Hepatocyte (in vitro differentiated cells): Measurements from ENCODE around the gene INSYN1. TPM values are rescaled to one million over a fixed set of nuclear protein-coding genes. Genes with fewer than 3 reads are reported as not detected.
"Not testable (repeated sequence)": the region's sequence is repeated elsewhere in the genome, so short reads cannot be mapped to it uniquely, and the experiment has no call there.

ENCODE experiments used
- DNase-seq: peaks from one replicate; pipeline ENCODE4 v3.0.0-alpha.2; 2016; ENCODE audit warnings: low spot score
- H2AFZ ChIP-seq: fragments of 200-600 bp; sonication (generic); 2 replicates; pipeline ENCODE4 v1.6.0; 2016; ENCODE audit warnings: antibody characterized with exemption, mild to moderate bottlenecking
- H3K27ac ChIP-seq: fragments of 200-600 bp; sonication (generic); 2 replicates; pipeline ENCODE4 v1.5.1; 2016; ENCODE audit warnings: mild to moderate bottlenecking
- H3K27me3 ChIP-seq: fragments of 200-600 bp; sonication (generic); 2 replicates; pipeline ENCODE4 v1.6.1; 2016
- H3K36me3 ChIP-seq: fragments of 200-600 bp; sonication (generic); replicated peaks from 2 replicates; pipeline ENCODE4 v1.5.1; 2016; ENCODE audit warnings: low read depth; ENCODE audit not compliant: insufficient read depth
- H3K4me1 ChIP-seq: fragments of 200-600 bp; sonication (generic); 2 replicates; pipeline ENCODE4 v1.5.1; 2016; ENCODE audit warnings: mild to moderate bottlenecking, moderate library complexity; ENCODE audit not compliant: insufficient read depth
- H3K4me2 ChIP-seq: fragments of 200-600 bp; sonication (generic); 2 replicates; pipeline ENCODE4 v1.6.0; 2016
- H3K4me3 ChIP-seq: fragments of 200-600 bp; sonication (generic); 2 replicates; pipeline ENCODE4 v1.5.1; 2016; ENCODE audit warnings: mild to moderate bottlenecking
- H3K79me2 ChIP-seq: fragments of 200-600 bp; sonication (generic); 2 replicates; pipeline ENCODE4 v1.6.0; 2017; ENCODE audit warnings: mild to moderate bottlenecking
- H3K9me2 ChIP-seq: fragments of 200-600 bp; sonication (generic); replicated peaks from 2 replicates; pipeline ENCODE4 v1.6.0; 2017; ENCODE audit warnings: mild to moderate bottlenecking; ENCODE audit not compliant: insufficient read depth
- H3K9me3 ChIP-seq: fragments of 200-600 bp; sonication (generic); 2 replicates; pipeline ENCODE4 v1.5.1; 2016; ENCODE audit warnings: low read depth, mild to moderate bottlenecking
- H4K20me1 ChIP-seq: fragments of 200-600 bp; sonication (generic); 2 replicates; pipeline ENCODE4 v1.6.0; 2016; ENCODE audit warnings: mild to moderate bottlenecking; ENCODE audit not compliant: insufficient read depth, poor library complexity, severe bottlenecking
- CTCF ChIP-seq: fragments of 200-600 bp; sonication (generic); IDR thresholded peaks from 2 replicates; pipeline ENCODE4 v1.5.1; 2016; ENCODE audit warnings: antibody characterized with exemption, mild to moderate bottlenecking; ENCODE audit not compliant: poor library complexity
- EZH2 ChIP-seq: fragments of 200-600 bp; sonication (generic); IDR thresholded peaks from 2 replicates; pipeline ENCODE4 v1.6.1; 2016; ENCODE audit warnings: antibody characterized with exemption, mild to moderate bottlenecking, borderline replicate concordance
- EZH2phosphoT487 ChIP-seq: fragments of 200-600 bp; sonication (generic); IDR thresholded peaks from one replicate; pipeline ENCODE4 v1.6.1; 2018; ENCODE audit warnings: antibody characterized with exemption, mild to moderate bottlenecking, low read depth, moderate library complexity; ENCODE audit not compliant: unreplicated experiment, severe bottlenecking
- WGBS: methylation state at CpG from one replicate; pipeline ENCODE4 v1.1.6; 2016; ENCODE audit warnings: low lambda C conversion rate; ENCODE audit errors: missing lambda C conversion rate; 5-methylcytosine and 5-hydroxymethylcytosine counted together
- polyA plus RNA-seq: library from polyadenylated mRNA; unstranded; fragments of >200 nt; fragmentation: Nextera tagmentation; extraction: Ambion mirVana; gene quantifications from 2 replicates; pipeline ENCODE4 v1.2.1, GENCODE V29; 2016
- total RNA-seq: library from RNA; depleted of rRNA; stranded (reverse); fragments of >200 nt; gene quantifications from 2 replicates; pipeline ENCODE4 v1.2.3, GENCODE V29; 2014

The INSYN1 gene
- total and polyA plus RNA-seq, 2 experiments from 2014 or later = 3.3 to 8.1 TPM

GRCh38 chr15:73708691-73709090, 44.5 kb downstream of the INSYN1 start:
- H2AFZ ChIP-seq = no peak overlapping the region
- no peak for DNase-seq
- no peak overlapping the region for H3K4me3 ChIP-seq
- no peaks in the 10 kb centered on the region for H3K36me3 ChIP-seq
- H3K4me2 ChIP-seq = no peak overlapping the region
- H3K27me3 ChIP-seq = no peaks in the 10 kb centered on the region
- no peaks in the 10 kb centered on the region for H3K4me1 ChIP-seq
- 100% methylated on average over 6 of the region's 6 CpGs for WGBS
- no peak for TF ChIP-seq EZH2phosphoT487
- no peaks in the 10 kb centered on the region for H3K9me2 ChIP-seq
- H3K9me3 ChIP-seq = no peaks in the 10 kb centered on the region
- no peaks in the 10 kb centered on the region for H3K79me2 ChIP-seq
- H3K27ac ChIP-seq = no peak overlapping the region
- H4K20me1 ChIP-seq = peaks cover 11% of the 10 kb centered on the region

GRCh38 chr15:73704869-73705645, 48.1 kb downstream of the INSYN1 start:
- Histone ChIP-seq H3K4me2 (no peak overlapping the region), H4K20me1 (peaks cover 28% of the 10 kb centered on the region)
- peak; percentile 82 for DNase-seq

DNA sequence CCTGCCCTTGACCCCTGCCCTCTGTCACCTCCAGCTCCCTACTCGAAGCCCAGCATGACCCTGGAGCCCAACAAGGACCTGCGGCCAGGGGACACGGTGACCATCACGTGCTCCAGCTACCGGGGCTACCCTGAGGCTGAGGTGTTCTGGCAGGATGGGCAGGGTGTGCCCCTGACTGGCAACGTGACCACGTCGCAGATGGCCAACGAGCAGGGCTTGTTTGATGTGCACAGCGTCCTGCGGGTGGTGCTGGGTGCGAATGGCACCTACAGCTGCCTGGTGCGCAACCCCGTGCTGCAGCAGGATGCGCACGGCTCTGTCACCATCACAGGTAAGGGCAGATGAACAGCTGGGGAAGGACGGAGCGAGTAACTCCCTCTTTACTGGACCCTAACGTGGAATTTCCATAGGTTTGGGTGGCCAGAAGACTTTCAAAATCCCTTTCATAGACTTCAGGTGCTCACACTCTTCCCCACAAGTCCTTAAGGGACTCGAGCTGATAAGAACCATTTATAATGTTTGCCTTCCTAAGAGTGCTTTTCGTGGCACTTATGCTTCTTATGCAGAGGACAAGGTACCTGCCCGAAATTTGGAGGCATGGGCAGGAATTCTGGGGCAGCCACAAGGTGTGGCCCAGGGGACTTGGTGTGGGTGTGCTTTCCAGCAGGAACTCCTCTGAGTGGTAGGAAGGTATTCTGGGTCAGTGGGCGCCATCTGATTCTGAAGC, 48.8 kb downstream of the INSYN1 start:
- not testable (repeated sequence) for H3K9me3 ChIP-seq, H3K27ac ChIP-seq, H3K27me3 ChIP-seq, DNase-seq, H3K4me3 ChIP-seq, H2AFZ ChIP-seq, H3K4me1 ChIP-seq, H3K4me2 ChIP-seq, H3K9me2 ChIP-seq, H3K36me3 ChIP-seq
- Histone ChIP-seq H3K79me2 (peaks cover 21% of the 10 kb centered on the region), H4K20me1 (peaks cover 35% of the 10 kb centered on the region)
- 92% methylated on average over 18 of the region's 23 CpGs for WGBS

More at GRCh38 chr15:73704869-73705645, 48.1 kb downstream of the INSYN1 start:
- Histone ChIP-seq H3K27ac (no peak overlapping the region), H3K27me3 (no peaks in the 10 kb centered on the region), H3K4me1 (no peaks in the 10 kb centered on the region), H2AFZ (no peak overlapping the region), H3K9me3 (no peaks in the 10 kb centered on the region), H3K79me2 (peaks cover 14% of the 10 kb centered on the region), H3K4me3 (no peak overlapping the region), H3K9me2 (no peaks in the 10 kb centered on the region), H3K36me3 (no peaks in the 10 kb centered on the region)
- no peak for TF ChIP-seq EZH2phosphoT487
- TF ChIP-seq CTCF = peak; percentile 77
- TF ChIP-seq EZH2 = no peak
- 63% methylated on average over 13 of the region's 13 CpGs for WGBS

DNA sequence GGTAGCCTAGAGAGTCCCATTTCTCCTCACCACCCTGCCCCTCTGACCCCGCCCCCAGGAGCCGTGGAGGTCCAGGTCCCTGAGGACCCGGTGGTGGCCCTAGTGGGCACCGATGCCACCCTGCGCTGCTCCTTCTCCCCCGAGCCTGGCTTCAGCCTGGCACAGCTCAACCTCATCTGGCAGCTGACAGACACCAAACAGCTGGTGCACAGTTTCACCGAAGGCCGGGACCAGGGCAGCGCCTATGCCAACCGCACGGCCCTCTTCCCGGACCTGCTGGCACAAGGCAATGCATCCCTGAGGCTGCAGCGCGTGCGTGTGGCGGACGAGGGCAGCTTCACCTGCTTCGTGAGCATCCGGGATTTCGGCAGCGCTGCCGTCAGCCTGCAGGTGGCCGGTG, 49.5 kb downstream of the INSYN1 start:
- Histone ChIP-seq H4K20me1 (peaks cover 42% of the 10 kb centered on the region), H3K79me2 (peaks cover 28% of the 10 kb centered on the region)
- not testable (repeated sequence) for H3K36me3 ChIP-seq, H3K27ac ChIP-seq, H2AFZ ChIP-seq, H3K9me2 ChIP-seq, H3K9me3 ChIP-seq, H3K4me1 ChIP-seq, H3K27me3 ChIP-seq, H3K4me3 ChIP-seq, DNase-seq, H3K4me2 ChIP-seq
- WGBS = 94% methylated on average over 22 of the region's 23 CpGs

DNA sequence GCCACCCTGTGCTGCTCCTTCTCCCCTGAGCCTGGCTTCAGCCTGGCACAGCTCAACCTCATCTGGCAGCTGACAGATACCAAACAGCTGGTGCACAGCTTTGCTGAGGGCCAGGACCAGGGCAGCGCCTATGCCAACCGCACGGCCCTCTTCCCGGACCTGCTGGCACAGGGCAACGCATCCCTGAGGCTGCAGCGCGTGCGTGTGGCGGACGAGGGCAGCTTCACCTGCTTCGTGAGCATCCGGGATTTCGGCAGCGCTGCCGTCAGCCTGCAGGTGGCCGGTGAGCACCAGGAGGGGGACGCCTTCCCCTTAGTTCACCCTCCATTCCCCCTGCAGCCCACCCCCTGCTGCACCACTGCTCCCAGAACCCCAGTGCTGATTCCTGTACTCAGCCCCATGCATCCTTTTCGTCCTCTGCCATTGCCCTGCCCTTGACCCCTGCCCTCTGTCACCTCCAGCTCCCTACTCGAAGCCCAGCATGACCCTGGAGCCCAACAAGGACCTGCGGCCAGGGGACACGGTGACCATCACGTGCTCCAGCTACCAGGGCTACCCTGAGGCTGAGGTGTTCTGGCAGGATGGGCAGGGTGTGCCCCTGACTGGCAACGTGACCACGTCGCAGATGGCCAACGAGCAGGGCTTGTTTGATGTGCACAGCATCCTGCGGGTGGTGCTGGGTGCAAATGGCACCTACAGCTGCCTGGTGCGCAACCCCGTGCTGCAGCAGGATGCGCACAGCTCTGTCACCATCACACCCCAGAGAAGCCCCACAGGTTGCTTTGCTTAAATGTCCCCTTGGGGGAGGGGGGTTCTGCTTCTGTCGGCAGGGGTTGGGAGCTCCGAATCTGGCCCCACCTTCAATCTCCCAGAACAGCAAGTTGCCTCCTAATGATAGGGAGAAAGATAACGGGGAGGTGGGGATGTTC, 50.6 kb downstream of the INSYN1 start:
- peaks cover 52% of the 10 kb centered on the region for H4K20me1 ChIP-seq
- 92% methylated on average over 33 of the region's 33 CpGs for WGBS
- not testable (repeated sequence) for H3K36me3 ChIP-seq

More for the DNA sequence above, 50.6 kb downstream of the INSYN1 start:
- not testable (repeated sequence) for H3K4me3 ChIP-seq, H3K4me1 ChIP-seq, H3K9me3 ChIP-seq, H3K9me2 ChIP-seq, H3K27me3 ChIP-seq, H3K4me2 ChIP-seq, H3K27ac ChIP-seq, H2AFZ ChIP-seq, DNase-seq
- H3K79me2 ChIP-seq = peaks cover 38% of the 10 kb centered on the region
